Right ventricle myocardium superior (tissue), 1 donor: ENCODE measurements around the gene ATG16L1. TPM values are rescaled to one million over a fixed set of nuclear protein-coding genes. Genes with fewer than 3 reads are reported as not detected.

Experiments used
- ATAC-seq: fragments of 200-7000 bp; cut with Tn5 transposase; one replicate; pipeline ENCODE4 v1.9.1; 2020; ENCODE audit warnings: mild to moderate bottlenecking; ENCODE audit not compliant: poor library complexity
- DNase-seq: peaks from one replicate; pipeline ENCODE4 v3.0.0-alpha.2; 2020
- intact Hi-C: fragments of 100-400 bp; cut with DNase I; formaldehyde crosslinking; loops from one replicate; pipeline ENCODE4 v1.11.2; 2022
- total RNA-seq: library from RNA; stranded (reverse); fragmentation: NEBNext Ultra II Directional; extraction: Animal tissue kit (Norgen Biotek cat#: 25700); gene quantifications from one replicate; pipeline ENCODE4 v1.2.1, GENCODE V29; 2021
- donor health status: DM: no; HTN: yes; CAD: no; lungs with severe emphysema.

ATG16L1 gene
- total RNA-seq, 1 donor from 2014 or later: 17.9 TPM

DNA sequence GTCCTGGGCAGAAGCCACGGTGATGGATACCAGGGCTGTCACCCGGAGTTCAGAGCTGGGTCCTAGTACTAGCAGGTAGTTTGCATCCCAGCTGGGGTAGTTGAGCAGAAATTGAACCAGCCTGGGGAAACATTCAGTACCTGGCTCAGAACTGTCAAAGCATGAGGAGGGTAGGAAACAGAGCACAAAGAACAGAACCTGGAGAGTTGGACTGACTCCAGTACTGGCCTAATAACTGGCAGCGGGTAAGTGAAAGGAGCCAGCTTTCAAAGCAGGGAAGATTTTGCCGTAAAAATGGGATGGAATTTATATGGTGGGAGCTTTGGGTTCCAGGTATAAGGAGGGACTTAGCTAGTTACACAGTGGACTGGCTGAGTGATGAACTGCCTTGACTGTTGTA, 23.8 kb downstream of the ATG16L1 start:
- ATAC-seq (no peak), DNase-seq (no peak)
- intact Hi-C loops: no loop called here

DNA sequence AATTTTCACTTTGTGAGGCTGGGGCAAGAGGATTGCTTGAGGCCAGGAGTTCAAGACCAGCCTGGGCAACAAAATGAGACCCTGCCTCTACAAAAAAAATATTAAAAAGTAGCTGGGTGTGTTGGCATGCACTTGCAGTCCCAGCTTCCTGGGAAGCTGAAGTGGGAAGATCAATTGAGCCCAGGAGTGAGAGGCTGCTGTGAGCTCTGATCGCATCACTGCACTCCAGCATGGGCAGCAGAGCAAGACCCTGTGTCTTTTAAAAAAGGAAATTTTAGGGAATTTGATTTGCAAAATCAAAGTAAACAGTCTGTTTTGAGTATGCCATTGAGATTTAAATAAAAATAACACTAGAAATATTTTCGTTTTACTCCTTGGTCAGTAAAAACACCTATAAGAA, 27.4 kb downstream of the ATG16L1 start:
- DNase-seq (no peak), ATAC-seq (no peak)
- intact Hi-C loops: no loop called here

DNA sequence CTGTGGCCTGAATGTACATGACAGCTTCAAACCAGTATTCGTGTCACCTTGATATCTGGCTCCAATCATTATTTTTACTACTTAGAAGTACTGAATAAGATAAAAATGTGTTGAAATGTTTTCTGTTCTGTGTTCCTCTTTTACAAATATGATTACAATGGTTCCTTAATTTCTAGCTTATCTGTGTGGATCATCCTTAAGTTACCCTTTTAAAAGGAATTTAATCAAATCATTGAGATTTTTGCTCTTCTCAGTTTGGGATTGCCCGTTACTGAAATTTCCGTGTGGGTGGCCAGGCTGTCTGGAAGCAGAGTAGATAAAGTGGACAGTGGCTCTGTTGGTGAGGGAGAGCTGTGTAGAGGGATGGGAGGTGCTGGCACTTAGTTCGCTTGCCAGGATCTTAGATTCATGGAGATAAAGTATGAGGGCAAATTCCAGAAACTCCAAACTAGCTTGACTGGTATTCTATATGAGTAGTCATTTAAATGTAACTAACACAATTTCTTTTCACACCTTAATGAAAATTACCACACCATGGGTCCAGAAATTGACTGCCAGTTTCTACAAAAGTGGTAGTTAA, 28.7 kb downstream of the ATG16L1 start:
- no peak for DNase-seq
- ATAC-seq: no peak
- intact Hi-C loops: no loop called here

DNA sequence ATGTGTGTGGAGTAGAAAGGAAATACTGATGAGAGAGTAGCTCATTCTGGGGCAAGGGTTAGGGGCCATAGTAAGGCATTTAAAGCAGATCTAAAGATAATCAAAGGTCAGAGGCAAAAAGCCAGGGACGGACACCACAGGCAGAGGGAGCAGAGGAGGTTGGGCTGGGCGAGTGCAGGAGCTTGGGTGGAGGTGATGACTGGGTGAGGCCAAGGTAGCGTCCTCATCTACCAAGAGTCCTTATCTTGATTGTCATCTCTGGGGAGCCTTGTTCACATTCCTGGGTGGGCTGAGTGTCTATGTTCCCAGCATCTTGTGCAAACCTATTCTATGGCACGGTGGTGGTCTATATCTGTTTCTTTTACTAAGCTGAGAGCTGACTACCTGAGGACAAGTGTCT, 30.1 kb downstream of the ATG16L1 start:
- intact Hi-C loops: no loop called here
- DNase-seq (no peak), ATAC-seq (no peak)

DNA sequence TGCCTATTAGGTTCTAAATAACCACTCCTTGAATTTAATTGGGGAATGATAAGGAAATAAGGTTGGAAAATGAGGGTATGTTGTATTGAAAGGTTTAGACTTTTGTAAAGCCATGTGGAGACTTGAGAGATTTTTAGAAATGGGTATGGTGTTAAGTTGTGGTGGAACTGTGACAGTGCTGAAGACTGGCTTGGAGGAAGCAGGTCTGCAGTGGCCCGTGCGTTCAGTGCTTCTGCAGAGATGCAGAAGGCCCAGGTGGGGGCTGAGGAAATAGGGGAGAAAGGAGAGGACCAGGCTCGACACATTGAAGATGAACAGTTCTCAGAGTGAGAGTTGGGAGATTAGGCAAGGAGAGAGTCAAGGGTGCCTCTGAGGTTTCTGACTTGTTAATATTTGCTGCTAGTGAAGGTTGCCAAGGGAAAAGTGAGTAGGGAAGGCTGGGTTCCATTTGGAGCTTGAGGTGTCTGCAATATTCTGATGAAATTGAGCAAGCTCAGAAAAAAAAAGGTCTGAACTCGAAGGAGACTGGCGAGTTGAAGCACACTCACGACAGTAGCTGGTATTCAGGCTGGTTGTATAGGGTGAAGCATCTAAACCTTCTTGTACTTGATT, 30.6 kb downstream of the ATG16L1 start:
- ATAC-seq (no peak), DNase-seq (no peak)

DNA sequence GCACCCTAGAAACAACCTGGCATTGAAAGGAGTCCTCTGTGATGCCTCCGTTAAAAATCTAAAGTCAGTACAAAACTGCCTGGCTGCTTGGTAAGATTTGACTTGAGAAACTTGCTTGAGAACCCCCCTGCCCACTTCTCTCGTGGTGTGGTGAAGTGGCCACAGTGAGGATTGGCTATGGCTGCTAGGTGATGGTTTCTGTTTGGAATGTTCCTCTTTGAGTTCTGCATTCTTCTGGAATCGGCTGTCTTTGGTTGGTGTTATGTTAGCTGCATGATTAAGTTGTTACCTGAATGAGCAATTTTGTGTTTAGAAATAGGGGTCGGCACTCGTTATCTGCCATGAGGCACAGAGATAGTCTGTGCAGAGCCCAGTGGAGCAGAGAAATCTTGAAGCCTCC, 34.4 kb downstream of the ATG16L1 start:
- DNase-seq: no peak
- no peak for ATAC-seq
- intact Hi-C loops: no loop called here

More for the DNA sequence above, 30.6 kb downstream of the ATG16L1 start:
- intact Hi-C loops: no loop called here

DNA sequence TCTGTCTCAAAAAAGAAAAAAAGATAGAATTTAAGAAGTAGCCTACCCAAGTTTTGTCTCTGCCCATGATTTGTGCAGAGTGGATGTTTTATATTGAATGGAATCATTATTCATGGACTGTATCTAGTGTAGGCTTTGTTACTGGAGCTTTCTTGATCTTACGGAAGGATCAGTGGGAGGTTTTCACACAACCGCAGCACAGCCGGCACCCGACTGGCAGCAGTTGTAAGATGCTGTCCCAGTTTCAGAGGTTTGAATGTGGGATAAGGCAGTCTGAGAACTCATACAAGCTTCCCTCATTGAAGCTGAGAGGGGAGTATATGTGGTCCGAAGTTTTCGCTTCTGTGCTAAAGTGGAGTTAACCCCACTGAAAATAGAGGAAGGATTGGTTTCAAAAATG, 36.4 kb downstream of the ATG16L1 start:
- intact Hi-C loops: no loop called here
- no peak for DNase-seq
- no peak for ATAC-seq

DNA sequence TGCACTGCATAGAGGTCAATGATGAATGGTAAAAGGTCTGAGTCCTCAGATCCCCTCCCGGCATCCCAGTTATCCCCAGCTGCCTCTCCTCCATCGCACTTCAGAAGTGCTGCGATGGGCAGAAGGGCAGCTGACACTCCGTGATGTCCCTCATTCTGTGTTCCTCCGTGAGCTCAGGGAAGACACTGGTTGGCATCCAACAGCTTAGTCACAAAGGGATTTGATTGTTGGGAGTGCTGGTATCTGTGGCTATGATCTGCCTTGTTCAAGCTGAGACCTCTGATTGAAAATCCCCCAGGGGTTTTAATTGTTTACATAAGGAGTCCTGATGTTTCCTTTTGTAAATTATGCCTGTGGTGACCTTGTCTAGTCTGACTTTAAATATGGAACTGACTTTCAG, 37.2 kb downstream of the ATG16L1 start:
- DNase-seq: no peak
- intact Hi-C loops: no loop called here
- ATAC-seq: no peak

DNA sequence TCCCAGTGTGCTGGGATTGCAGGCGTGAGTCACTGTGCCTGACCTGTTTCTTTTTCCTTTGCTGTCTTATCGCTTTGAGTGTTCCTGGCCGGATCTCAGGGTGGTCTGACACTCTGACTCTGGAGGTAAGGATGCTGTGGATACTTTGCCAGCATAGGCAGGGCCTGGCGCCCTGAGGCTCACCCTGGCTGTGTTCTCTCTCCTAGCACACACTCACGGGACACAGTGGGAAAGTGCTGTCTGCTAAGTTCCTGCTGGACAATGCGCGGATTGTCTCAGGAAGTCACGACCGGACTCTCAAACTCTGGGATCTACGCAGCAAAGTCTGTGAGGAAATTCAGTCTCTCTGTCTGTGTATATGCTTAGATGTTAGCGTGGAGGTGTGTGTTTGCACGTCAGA, 38.2 kb downstream of the ATG16L1 start:
- ATAC-seq (no peak), DNase-seq (no peak)
- intact Hi-C loops: no loop called here

DNA sequence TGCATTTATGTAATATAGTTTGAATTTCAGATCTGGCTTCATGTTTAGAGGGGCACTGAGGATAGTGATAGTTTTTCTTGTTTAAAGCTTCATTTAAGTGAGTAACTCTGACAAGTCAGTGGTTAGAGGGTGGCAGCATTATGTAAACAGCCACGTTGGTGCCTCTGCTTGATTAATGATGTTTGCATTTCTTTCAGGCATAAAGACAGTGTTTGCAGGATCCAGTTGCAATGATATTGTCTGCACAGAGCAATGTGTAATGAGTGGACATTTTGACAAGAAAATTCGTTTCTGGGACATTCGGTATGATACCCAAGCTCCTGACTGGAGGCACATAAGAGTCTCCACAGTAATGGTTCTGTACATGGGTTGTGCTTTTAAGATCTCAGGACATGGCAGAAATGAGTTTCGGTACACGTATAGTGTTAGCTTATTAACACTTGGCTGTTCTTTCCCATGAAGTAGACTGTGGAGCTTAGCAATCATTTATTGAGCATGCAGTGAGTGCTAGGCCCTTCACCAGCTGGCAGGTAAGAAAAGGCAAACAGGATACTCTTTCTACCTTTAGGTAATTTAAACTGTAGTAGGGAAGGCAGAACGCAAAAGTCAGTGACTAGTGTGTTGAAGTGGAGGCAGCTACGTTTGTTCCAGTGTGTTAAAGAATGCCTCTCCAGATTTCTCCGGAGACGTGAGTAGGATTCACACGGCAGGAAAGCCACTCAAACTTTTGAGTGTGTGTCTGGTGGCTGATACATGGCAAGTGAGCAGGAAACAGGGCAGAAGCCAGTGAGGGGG, 38.8 kb downstream of the ATG16L1 start:
- intact Hi-C loops: no loop called here
- ATAC-seq: no peak
- no peak for DNase-seq

DNA sequence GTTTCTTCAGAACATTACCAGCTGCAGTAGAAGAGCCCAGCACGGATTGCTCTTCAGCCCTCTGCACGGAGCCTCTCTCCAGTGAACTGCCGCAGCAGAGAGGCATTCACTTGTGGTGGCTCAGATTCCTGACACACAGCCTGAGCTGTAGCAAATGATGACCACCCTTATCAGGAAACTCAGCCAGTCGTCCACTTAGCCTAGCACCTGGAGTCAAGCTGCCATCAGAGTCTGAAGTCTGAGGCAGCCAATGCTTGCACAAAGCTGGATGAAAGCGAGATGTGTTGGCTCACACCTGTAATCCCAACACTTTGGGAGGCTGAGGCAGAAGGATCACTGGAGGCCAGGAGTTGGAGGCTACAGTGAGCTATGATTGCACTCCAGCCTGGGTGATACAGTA, 44.4 kb downstream of the ATG16L1 start:
- DNase-seq (no peak), ATAC-seq (no peak)
- intact Hi-C loops: no loop called here

DNA sequence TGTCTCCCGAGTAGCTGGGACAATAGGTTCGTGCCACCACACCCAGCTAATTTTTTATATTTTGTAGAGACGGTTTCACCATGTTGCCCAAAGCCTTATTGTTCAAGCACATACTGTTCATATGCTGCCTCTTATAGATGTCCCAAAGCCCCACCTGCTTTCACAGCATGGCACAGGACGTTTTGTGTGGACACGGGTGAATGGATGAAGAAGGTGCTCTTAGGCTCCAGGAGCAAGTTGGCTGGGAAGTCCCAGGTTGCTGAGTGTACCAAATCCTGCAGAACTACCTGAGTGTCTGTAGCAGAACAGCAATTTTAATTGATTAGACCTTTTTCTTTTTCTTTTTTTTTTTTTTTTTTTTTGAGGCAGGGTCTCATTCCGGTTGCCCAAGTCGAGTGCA, 45.6 kb downstream of the ATG16L1 start:
- intact Hi-C loops: no loop called here
- ATAC-seq (no peak), DNase-seq (no peak)

DNA sequence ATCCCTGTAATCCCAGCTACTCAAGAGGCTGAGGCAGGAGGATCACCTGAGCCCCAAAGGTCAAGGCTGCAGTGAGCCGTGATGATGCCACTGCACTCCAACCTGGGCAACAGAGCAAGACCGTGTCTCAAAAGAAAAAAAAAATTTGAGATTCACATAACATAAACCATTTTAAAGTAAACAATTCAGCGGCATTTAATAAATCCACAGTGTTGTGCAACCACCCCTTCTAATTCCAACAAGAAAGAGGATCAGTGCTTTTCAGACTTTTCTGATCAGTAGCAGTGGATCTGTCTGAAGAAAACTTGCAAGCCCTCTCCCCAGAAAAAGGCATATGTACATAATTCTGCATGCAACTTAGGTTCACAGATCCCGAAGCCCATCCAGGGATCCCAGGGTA, 48.9 kb downstream of the ATG16L1 start:
- intact Hi-C loops: no loop called here
- DNase-seq (no peak), ATAC-seq (no peak)

DNA sequence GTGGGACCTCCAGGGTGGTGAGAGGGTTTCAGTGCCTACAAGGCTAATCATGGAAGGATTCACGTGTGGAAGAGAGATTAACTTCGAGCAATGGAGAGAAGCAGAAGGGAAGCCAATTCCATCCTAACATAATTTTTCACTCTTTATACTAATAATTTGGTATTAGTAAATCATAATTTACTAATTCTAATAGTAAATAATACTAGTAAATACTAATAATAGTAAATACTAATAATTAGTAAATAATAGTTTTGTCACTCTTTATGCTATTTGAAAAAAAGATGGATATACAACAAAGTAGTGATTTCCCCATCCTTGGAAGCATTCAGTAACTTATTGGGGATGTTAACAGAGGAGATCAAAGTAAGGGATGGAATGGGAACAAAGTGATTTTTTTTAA, 49.8 kb downstream of the ATG16L1 start:
- intact Hi-C loops: no loop called here
- no peak for ATAC-seq
- no peak for DNase-seq

DNA sequence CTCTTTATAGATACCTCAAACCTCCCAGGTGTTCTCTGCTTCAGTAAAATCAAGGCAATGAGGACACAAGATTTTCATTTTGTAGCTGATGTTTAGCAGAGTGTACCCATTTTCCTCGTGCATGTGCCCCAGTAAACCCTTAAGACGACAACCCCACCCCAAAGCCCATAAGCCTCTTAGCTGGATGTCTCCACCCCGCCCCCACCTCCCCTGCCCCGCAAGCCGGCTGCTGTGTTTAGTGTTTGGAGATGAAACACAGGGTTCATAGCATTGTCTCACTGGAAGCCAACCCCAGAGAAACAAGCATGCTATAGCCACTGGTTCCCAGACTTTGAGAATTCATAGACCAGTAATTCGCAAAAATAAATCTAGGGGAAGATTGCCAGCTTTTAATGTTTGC, 50.3 kb downstream of the ATG16L1 start:
- ATAC-seq (no peak), DNase-seq (no peak)

DNA sequence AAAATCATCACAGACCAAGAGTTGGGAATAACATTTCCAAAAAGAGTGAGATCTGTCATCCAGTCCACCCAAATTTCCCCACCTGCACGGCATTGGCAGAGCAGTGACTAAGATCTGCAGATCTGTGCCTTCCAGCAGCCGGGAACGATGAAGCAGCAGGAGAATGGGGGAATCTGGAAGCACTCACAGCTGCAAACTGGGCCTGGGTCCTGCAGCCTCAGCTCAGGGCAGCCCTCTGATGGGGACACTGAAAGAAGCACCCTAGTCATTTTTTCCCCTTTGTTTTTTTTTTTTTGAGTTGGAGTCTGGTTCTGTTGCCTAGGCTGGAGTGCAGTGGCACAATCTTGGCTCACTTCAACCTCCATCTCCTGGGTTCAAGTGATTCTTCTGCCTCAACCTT, 51.8 kb downstream of the ATG16L1 start:
- no peak for ATAC-seq
- intact Hi-C loops: no loop called here
- DNase-seq: no peak

More for the DNA sequence above, 50.3 kb downstream of the ATG16L1 start:
- intact Hi-C loops: no loop called here

DNA sequence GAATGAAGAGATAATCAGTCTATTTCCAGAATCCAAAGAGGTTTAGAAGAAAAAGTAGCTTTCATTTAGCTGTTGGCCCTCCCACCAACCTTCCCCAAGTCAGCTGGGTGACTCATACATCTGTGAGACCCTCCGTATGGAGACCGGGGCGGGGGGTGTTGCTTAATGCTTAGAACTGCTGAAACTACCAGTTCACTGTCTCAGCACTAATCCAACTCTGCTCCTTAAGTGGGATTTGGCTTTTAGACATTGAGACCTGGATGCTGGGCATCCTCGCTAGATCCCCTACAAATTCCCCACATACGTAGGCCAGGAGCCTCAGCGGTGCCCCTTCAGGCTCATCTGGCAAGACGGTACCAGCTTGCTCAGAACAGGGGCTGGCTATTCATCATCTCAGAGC, 56.1 kb downstream of the ATG16L1 start, which contains the start of gene SAG:
SAG (plus strand) TSS at position 252 of the 400 bp plus-strand sequence. CDS start 1,374 bp downstream, outside the sequence.
- ATAC-seq: no peak
- intact Hi-C loops: no loop called here
- DNase-seq: no peak

DNA sequence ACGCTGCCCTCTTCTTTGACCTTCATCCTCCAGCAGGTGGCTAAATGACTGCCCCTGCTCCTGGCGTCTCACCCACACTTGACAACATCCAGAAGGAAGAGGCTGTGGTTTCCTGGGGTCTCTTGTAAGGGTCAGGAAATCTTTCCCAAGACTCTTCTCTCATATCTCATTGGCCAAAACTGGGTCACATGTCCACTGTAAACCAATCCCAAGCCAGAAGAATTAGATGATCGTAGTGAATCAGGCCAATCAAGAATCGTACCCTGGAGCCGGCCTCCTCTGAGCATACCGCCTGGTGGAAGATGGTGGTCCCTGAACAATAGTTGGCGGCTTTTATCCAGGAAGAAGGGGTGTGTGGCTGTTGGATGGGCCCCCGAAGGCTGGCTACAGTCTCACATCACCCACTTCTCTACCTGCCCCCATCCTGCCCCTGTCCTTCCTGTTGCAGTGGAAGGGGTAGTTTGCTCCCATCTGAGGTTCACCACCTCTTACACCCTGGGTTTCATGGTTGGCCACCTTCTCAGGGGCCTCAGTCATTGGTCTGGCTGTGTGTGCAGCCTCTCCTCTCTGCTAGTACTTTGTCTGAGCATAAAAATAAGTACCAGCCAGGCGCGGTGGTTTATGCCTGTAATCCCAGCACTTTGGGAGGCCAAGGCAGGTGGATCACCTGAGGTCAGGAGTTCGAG, 59.9 kb downstream of the ATG16L1 start:
- ATAC-seq (no peak), DNase-seq (no peak)
- intact Hi-C loops: no loop called here

DNA sequence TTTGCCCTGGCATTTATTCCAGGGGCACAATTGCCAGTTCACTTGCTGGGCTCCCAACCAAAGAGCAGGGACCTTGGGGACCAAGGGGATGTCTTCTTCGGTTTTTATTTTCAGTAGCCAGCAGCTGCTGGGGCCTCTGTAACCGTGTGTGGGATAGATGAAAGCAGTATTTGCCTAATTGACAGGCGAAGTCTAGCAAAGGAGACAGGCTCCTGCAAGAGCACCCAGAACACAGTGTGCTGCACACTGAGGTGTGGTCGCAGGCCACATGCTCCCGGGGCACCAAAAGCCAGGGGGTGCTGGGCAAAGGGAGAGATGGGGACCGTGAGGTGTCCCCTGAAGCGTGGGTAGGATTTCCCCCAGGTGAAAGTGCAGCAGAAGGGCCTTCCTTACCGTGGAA, 61.4 kb downstream of the ATG16L1 start:
- ATAC-seq (no peak), DNase-seq (no peak)
- intact Hi-C loops: no loop called here
